ENCODE measurements around the gene TIGAR. TPM values are rescaled to one million over a fixed set of nuclear protein-coding genes. Genes with fewer than 3 reads are reported as not detected.

TIGAR gene
- polyA plus RNA-seq, 1 experiment: 6.0 TPM

GRCh38 chr12:4380332-4380731 lies 59.3 kb downstream of the TIGAR start:
- POLR2A ChIA-PET: no interaction called here
- Histone ChIP-seq H3K36me3 (ENCODE audit: control insufficient read depth, insufficient read depth, low read length) (no peaks in the 10 kb centered on the region), H3K27me3 (ENCODE audit: control insufficient read depth, insufficient read depth, low read length) (no peaks in the 10 kb centered on the region), H3K4me3 (ENCODE audit: low read depth, low read length) (no peak overlapping the region)
- DNase-seq (ENCODE audit: low read depth): no peak
- TF ChIP-seq CTCF (IDR thresholded peaks at IDR 0.05; ENCODE audit: insufficient read depth, low read depth, low read length): no peak
- CTCF ChIA-PET: interaction anchor here (0.9 to 1.8 kb wide), 3 partner anchors 14 to 40 kb away, joined by 3 to 6 read pairs (median 3); no protein-coding TSS in a partner anchor

GRCh38 chr12:4383304-4383865 lies 62.4 kb downstream of the TIGAR start:
- no peak for DNase-seq (ENCODE audit: low read depth)
- TF ChIP-seq CTCF (IDR thresholded peaks at IDR 0.05; ENCODE audit: insufficient read depth, low read depth, low read length): no peak
- peaks cover 1% of the 10 kb centered on the region; the same call in 1 of the 2 replicates for H3K27me3 ChIP-seq (ENCODE audit: control insufficient read depth, insufficient read depth, low read length)
- no peaks in the 10 kb centered on the region for H3K36me3 ChIP-seq (ENCODE audit: control insufficient read depth, insufficient read depth, low read length)
- H3K4me3 ChIP-seq (ENCODE audit: low read depth, low read length): no peak overlapping the region
- ChIA-PET CTCF (no interaction called here), POLR2A (interaction anchor here (0.7 kb wide), 1 partner anchor 13 kb away, joined by 3 read pairs; no protein-coding TSS in a partner anchor)

- no peak for TF ChIP-seq CTCF (IDR thresholded peaks at IDR 0.05; ENCODE audit: insufficient read depth, low read depth, low read length)
- no peak overlapping the region for H3K4me3 ChIP-seq (ENCODE audit: low read depth, low read length)
- H3K27me3 ChIP-seq (ENCODE audit: control insufficient read depth, insufficient read depth, low read length): peaks cover 1% of the 10 kb centered on the region; the same call in 1 of the 2 replicates
- no peak for DNase-seq (ENCODE audit: low read depth)
- ChIA-PET CTCF (no interaction called here), POLR2A (no interaction called here)
- no peaks in the 10 kb centered on the region for H3K36me3 ChIP-seq (ENCODE audit: control insufficient read depth, insufficient read depth, low read length)
Observed at GRCh38 chr12:4386801-4387200, 65.8 kb downstream of the TIGAR start.

- no peak for TF ChIP-seq CTCF (IDR thresholded peaks at IDR 0.05; ENCODE audit: insufficient read depth, low read depth, low read length)
- POLR2A ChIA-PET: no interaction called here
- Histone ChIP-seq H3K36me3 (ENCODE audit: control insufficient read depth, insufficient read depth, low read length) (no peaks in the 10 kb centered on the region), H3K4me3 (ENCODE audit: low read depth, low read length) (no peak overlapping the region), H3K27me3 (ENCODE audit: control insufficient read depth, insufficient read depth, low read length) (peaks cover 1% of the 10 kb centered on the region; the same call in 1 of the 2 replicates)
- no peak for DNase-seq (ENCODE audit: low read depth)
- CTCF ChIA-PET: interaction anchor here (1.1 kb wide), 1 partner anchor 21 kb away, joined by 3 read pairs; no protein-coding TSS in a partner anchor
Observed at GRCh38 chr12:4387607-4388006, 66.6 kb downstream of the TIGAR start.

- TF ChIP-seq CTCF (IDR thresholded peaks at IDR 0.05; ENCODE audit: insufficient read depth, low read depth, low read length): no peak
- CTCF ChIA-PET: interaction anchor here (0.8 to 1.1 kb wide), 2 partner anchors 21 to 40 kb away, joined by 3 read pairs; no protein-coding TSS in a partner anchor
Observed at GRCh38 chr12:4388032-4388431, 67.0 kb downstream of the TIGAR start.

More at GRCh38 chr12:4388032-4388431, 67.0 kb downstream of the TIGAR start:
- Histone ChIP-seq H3K4me3 (ENCODE audit: low read depth, low read length) (no peak overlapping the region), H3K36me3 (ENCODE audit: control insufficient read depth, insufficient read depth, low read length) (no peaks in the 10 kb centered on the region), H3K27me3 (ENCODE audit: control insufficient read depth, insufficient read depth, low read length) (peaks cover 1% of the 10 kb centered on the region; the same call in 1 of the 2 replicates)
- no peak for DNase-seq (ENCODE audit: low read depth)
- POLR2A ChIA-PET: no interaction called here
